HG03342 (cell line): ENCODE data around the gene NFATC3.

Source experiments
- ATAC-seq: cut with Tn5 transposase; IDR thresholded peaks from one replicate; pipeline ENCODE4 v1.9.1; 2021; ENCODE audit warnings: mild to moderate bottlenecking, moderate library complexity; ENCODE audit not compliant: unreplicated experiment

The NFATC3 gene

GRCh38 chr16:68072038-68072695, 13.0 kb upstream of the NFATC3 start:
- ATAC-seq, result no peak

GRCh38 chr16:68073902-68074760, 11.0 kb upstream of the NFATC3 start:
- no peak for ATAC-seq

- peak; percentile 63 for ATAC-seq
These were observed 10.2 kb upstream of the NFATC3 start for GRCh38 chr16:68074850-68075555.

GRCh38 chr16:68075980-68076379, 9.2 kb upstream of the NFATC3 start:
- no peak for ATAC-seq

GRCh38 chr16:68076560-68076959, 8.6 kb upstream of the NFATC3 start:
- no peak for ATAC-seq

GRCh38 chr16:68077866-68078700, 7.1 kb upstream of the NFATC3 start:
- no peak for ATAC-seq

- no peak for ATAC-seq
These were observed 6.3 kb upstream of the NFATC3 start for GRCh38 chr16:68078701-68079375.

- ATAC-seq, result no peak
These were observed 5.9 kb upstream of the NFATC3 start for GRCh38 chr16:68079376-68079625.

- ATAC-seq, result no peak
These were observed 5.4 kb upstream of the NFATC3 start for GRCh38 chr16:68079626-68080344.

GRCh38 chr16:68081861-68082628, 3.1 kb upstream of the NFATC3 start:
- ATAC-seq, result no peak

- no peak for ATAC-seq
These were observed 2.4 kb upstream of the NFATC3 start for GRCh38 chr16:68082629-68083238.

GRCh38 chr16:68083239-68083781, 1.9 kb upstream of the NFATC3 start:
- no peak for ATAC-seq

GRCh38 chr16:68083861-68084503, 1.2 kb upstream of the NFATC3 start:
- no peak for ATAC-seq

GRCh38 chr16:68084504-68085258, 489 bp upstream of the NFATC3 start:
- ATAC-seq, result peak; percentile 48

GRCh38 chr16:68086336-68086841, 1.2 kb downstream of the NFATC3 start:
- ATAC-seq, result no peak

- ATAC-seq, result no peak
These were observed 1.7 kb downstream of the NFATC3 start for GRCh38 chr16:68086860-68087268.

GRCh38 chr16:68087688-68088087, 2.5 kb downstream of the NFATC3 start:
- no peak for ATAC-seq
